SK-N-SH (cell line): ENCODE results near the gene MLANA.

Source experiments
- CTCF ChIP-seq: fragments of 200-600 bp; sonication (generic); IDR thresholded peaks from 2 replicates; pipeline ENCODE4 v1.6.1; 2017; ENCODE audit warnings: antibody characterized with exemption, mild to moderate bottlenecking, moderate library complexity
- JUND ChIP-seq: IDR thresholded peaks from 2 replicates; pipeline ENCODE4 v1.4.0; 2012
- MXI1 ChIP-seq: IDR thresholded peaks from 2 replicates; pipeline ENCODE4 v1.6.1; 2012; ENCODE audit warnings: mild to moderate bottlenecking, low read depth, low read length, improper control_type of control experiment
- REST ChIP-seq: IDR thresholded peaks from 2 replicates; pipeline ENCODE4 v1.6.1; 2012; ENCODE audit warnings: mild to moderate bottlenecking, low read depth, low read length, moderate library complexity

DNA sequence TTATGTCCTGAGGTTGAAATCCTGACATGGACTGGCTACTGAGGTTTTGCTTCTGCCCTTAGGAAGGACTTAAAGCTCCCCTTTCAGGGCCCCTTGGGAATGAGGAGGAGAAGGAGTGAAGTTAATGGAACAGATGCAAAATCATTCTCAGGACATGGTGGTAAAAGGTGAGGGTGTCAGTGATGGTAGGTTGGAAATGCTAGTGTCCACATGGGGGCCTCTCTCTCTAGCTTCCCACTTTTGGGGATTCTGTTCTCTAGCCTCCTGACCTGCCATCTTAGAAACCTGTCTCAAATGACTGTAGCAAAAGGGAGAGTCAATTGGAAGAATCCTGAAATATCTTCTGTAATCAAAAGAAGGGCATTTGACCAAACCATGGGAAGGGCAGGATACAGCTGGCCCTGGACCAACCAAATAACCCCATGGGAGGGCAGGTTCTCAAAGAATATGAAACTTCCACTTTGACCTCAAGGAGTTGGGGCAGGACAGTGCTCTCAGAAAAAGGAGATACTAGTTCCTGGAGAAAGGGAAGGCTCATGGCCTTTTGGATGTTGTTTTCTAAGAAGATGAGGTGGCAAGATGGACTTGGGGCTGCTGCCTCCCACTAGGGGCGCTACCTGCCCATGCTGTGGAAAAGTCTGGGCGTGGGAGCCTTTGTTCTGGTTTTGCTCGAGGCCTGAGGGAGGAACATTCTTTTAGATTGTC lies 21.2 kb upstream of the MLANA start:
- TF ChIP-seq CTCF (peak; percentile 31; the same call in 1 of the 2 replicates), JUND (no peak), MXI1 (no peak), REST (no peak)
